Lung (tissue), 12 donors: ENCODE results near the gene ATPAF1. TPM values are rescaled to one million over a fixed set of nuclear protein-coding genes. Genes with fewer than 3 reads are reported as not detected.

Source experiments
- ATAC-seq: fragments of 200-7000 bp; cut with Tn5 transposase; one replicate; pipeline ENCODE4 v1.9.1; 2020; ENCODE audit warnings: moderate number of reproducible peaks; ENCODE audit not compliant: insufficient read depth, low FRiP score
- DNase-seq, 3 donors: peaks; one replicate each; pipeline ENCODE4 v3.0.0-alpha.2; 2013 to 2017
- H3K27ac ChIP-seq, 2 donors: one replicate each; pipeline ENCODE4 v1.5.1; 2013; ENCODE audit warnings: mild to moderate bottlenecking in 2 of 2, moderate library complexity in 2 of 2, control low read depth in 1 of 2, inconsistent platforms in 1 of 2, low read depth in 1 of 2, low read length in 1 of 2
- H3K27me3 ChIP-seq, 3 donors: one replicate each; pipeline ENCODE4 v1.5.1; 2013; ENCODE audit warnings: low read length in 2 of 3; ENCODE audit not compliant: control insufficient read depth in 3 of 3, insufficient read depth in 3 of 3
- H3K36me3 ChIP-seq, 4 donors: one replicate each; pipeline ENCODE4 v1.5.1; 2013; ENCODE audit warnings: low read length in 4 of 4, mild to moderate bottlenecking in 1 of 4, moderate library complexity in 1 of 4; ENCODE audit not compliant: control insufficient read depth in 4 of 4, insufficient read depth in 4 of 4
- H3K4me1 ChIP-seq, 5 donors: one replicate each; pipeline ENCODE4 v1.5.1; 2013; ENCODE audit warnings: low read length in 5 of 5, mild to moderate bottlenecking in 2 of 5, moderate library complexity in 1 of 5; ENCODE audit not compliant: control insufficient read depth in 5 of 5, insufficient read depth in 5 of 5
- H3K4me3 ChIP-seq: one replicate; pipeline ENCODE4 v1.5.1; 2013; ENCODE audit warnings: mild to moderate bottlenecking, control low read depth, moderate library complexity
- H3K9ac ChIP-seq, 2 donors: one replicate each; pipeline ENCODE4 v1.5.1; 2013; ENCODE audit warnings: low read length in 2 of 2, control low read depth in 1 of 2; ENCODE audit not compliant: insufficient read depth in 1 of 2
- H3K9me3 ChIP-seq, 4 donors: one replicate each; pipeline ENCODE4 v1.5.1; 2013; ENCODE audit warnings: low read length in 3 of 4, mild to moderate bottlenecking in 1 of 4, moderate library complexity in 1 of 4; ENCODE audit not compliant: control insufficient read depth in 4 of 4, insufficient read depth in 3 of 4
- CTCF ChIP-seq: IDR thresholded peaks from 2 replicates; pipeline ENCODE4 v1.5.1; 2012; ENCODE audit warnings: mild to moderate bottlenecking; ENCODE audit errors: control extremely low read depth, extremely low read depth
- WGBS, 2 donors: extraction: QIAGEN DNeasy Blood & Tissue Kit; methylation state at CpG; one replicate each; pipeline ENCODE4 v1.1.7; 2013; 5-methylcytosine and 5-hydroxymethylcytosine counted together
- polyA plus RNA-seq, 2 donors: library from polyadenylated mRNA; stranded (reverse); fragments of 200-250 nt; gene quantifications; one replicate each; pipeline ENCODE4 v1.2.1, GENCODE V29; 2013
- total RNA-seq, 2 donors: library from RNA; depleted of rRNA in 1 of 2; stranded (reverse); fragments of >200 nt in 1 of 2; gene quantifications; one replicate each; pipeline ENCODE4 v1.2.1, GENCODE V29; 2014 to 2021
- donor health status: control.
- donor health status: control.
- donor health status: Bipolar disorder and iron deficiency.
- donor health status: healthy.
- donor health status: DM: yes; HTN: yes; CAD: no.

ATPAF1 gene
- total and polyA plus RNA-seq, 4 donors, result 23.1 to 42.3 (median 36.6) TPM

- Histone ChIP-seq H3K9me3 (no peaks in the 10 kb centered on the region), H3K4me1 (peaks cover 0 to 1% (median 0%) of the 10 kb centered on the region in 5 donors), H3K4me3 (no peak overlapping the region), H3K36me3 (peaks cover 15 to 51% (median 21%) of the 10 kb centered on the region in 4 donors), H3K27ac (no peak overlapping the region), H3K9ac (no peak overlapping the region), H3K27me3 (no peaks in the 10 kb centered on the region)
- ATAC-seq (no peak), DNase-seq (no peak)
- no peak for TF ChIP-seq CTCF
- 93 to 98% methylated on average over 1 of the region's 1 CpG for WGBS, 2 donors
Measured at GRCh38 chr1:46708121-46708520, 40.0 kb upstream of the ATPAF1 start.

GRCh38 chr1:46705408-46705807 lies 37.2 kb upstream of the ATPAF1 start:
- Histone ChIP-seq H3K9me3 (no peaks in the 10 kb centered on the region), H3K27me3 (no peaks in the 10 kb centered on the region), H3K9ac (no peak overlapping the region), H3K27ac (no peak overlapping the region), H3K36me3 (peaks cover 20 to 44% (median 20%) of the 10 kb centered on the region in 4 donors), H3K4me3 (no peak overlapping the region), H3K4me1 (peaks cover 0 to 3% (median 0%) of the 10 kb centered on the region in 5 donors)
- DNase-seq (no peak), ATAC-seq (no peak)
- no peak for TF ChIP-seq CTCF
- WGBS, 2 donors, result 64 to 88% methylated on average over 9 of the region's 9 CpGs

GRCh38 chr1:46703927-46704641 lies 35.9 kb upstream of the ATPAF1 start:
- no peak for ATAC-seq
- no peak for TF ChIP-seq CTCF
- Histone ChIP-seq H3K4me3 (no peak overlapping the region), H3K27ac (no peak overlapping the region), H3K4me1 (peaks cover 0 to 3% (median 0%) of the 10 kb centered on the region in 5 donors), H3K9me3 (no peaks in the 10 kb centered on the region), H3K9ac (no peak overlapping the region), H3K36me3 (peaks cover 16 to 39% (median 21%) of the 10 kb centered on the region in 4 donors), H3K27me3 (no peaks in the 10 kb centered on the region)
- DNase-seq, result no peak
- 81 to 82% methylated on average over 3 of the region's 3 CpGs for WGBS, 2 donors
